NOMO-1 (cell line): ENCODE measurements around the gene GSK3A.
A peak's percentile ranks its signal among the peaks of the same experiment; 100 is the strongest.

ENCODE experiments used
- DNase-seq, 2 experiments: peaks; one replicate each; lab custom pipeline; 2025; ENCODE audit not compliant: unreplicated experiment in 2 of 2; lab: John Stamatoyannopoulos, UW

GSK3A gene

DNA sequence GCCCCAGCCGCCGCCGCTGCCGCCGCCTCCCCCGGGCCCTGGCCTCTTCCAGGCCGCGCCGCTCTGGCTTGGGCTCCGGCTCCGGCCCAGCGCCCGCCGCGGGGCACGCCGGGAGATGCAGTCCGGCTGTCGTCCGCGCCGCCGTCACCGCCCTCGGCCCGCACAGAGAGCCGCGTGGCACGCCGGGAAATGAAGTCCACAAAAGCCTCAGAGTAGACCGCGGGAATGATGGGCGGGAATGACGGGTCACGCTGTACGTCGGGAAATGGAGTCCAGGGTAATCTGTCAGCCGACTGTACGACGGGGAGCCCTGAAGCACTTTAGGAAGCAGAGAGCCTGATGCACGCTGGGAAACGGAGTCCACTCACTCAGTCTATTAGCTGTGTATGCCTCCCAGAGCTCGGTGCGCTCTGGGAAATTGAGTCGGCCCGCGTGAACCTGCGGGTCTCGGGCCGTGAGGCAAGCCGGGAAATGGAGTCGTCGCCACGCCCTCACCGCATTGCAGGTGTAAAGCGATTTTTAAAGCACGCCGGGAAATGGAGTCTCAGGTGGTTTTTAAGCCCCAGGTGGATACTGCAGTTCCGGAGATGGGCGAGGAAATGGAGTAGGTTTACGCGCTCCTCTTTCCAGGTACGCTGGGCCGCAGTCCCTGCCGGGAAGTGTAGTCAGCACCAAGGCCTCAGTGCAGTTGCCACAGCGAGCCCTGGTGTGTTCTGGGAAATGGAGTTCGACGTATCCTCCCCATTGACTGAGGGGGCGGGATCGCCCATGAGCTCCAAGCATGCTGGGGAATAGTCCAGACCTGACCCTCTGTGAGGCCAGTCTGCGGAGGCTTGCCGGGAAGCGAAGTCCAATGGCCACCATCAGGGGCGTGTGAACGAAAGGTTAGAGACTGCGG, at the start of gene GSK3A:
Gene GSK3A (minus strand): TSS at position 91 of the 898 bp plus-strand sequence. CDS start 137 bp downstream, outside the sequence.
- peak; percentile 97 to 99 for DNase-seq

GRCh38 chr19:42291435-42291810, 49.0 kb upstream of the GSK3A start:
- no peak for DNase-seq

DNA sequence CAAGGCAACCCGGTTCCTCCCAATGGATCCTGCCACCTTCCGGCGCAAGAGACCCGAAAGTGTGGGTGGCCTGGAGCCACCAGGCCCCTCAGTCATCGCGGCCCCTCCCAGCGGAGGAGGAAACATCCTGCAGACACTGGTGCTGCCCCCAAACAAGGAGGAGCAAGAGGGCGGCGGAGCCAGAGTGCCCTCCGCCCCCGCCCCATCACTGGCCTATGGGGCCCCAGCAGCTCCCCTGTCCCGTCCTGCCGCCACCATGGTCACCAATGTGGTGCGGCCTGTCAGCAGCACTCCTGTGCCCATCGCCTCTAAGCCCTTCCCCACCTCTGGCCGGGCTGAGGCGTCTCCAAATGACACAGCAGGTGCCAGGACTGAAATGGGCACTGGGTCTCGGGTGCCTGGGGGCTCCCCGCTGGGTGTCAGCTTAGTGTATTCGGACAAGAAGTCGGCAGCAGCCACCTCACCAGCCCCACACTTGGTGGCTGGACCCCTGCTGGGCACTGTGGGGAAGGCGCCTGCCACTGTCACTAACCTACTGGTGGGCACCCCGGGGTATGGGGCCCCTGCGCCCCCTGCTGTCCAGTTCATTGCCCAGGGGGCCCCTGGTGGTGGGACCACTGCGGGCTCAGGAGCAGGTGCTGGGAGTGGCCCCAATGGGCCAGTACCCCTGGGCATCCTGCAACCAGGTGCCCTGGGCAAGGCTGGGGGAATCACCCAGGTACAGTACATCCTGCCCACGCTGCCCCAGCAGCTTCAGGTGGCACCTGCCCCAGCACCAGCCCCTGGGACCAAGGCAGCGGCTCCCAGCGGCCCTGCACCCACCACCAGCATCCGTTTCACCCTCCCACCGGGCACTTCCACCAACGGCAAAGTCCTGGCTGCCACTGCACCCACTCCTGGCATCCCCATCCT, 48.4 kb upstream of the GSK3A start:
- DNase-seq = peak in 1 of 2 experiments; percentile 5

GRCh38 chr19:42290136-42290522, 47.7 kb upstream of the GSK3A start:
- DNase-seq = no peak

GRCh38 chr19:42289556-42290041, 47.2 kb upstream of the GSK3A start:
- DNase-seq = no peak

DNA sequence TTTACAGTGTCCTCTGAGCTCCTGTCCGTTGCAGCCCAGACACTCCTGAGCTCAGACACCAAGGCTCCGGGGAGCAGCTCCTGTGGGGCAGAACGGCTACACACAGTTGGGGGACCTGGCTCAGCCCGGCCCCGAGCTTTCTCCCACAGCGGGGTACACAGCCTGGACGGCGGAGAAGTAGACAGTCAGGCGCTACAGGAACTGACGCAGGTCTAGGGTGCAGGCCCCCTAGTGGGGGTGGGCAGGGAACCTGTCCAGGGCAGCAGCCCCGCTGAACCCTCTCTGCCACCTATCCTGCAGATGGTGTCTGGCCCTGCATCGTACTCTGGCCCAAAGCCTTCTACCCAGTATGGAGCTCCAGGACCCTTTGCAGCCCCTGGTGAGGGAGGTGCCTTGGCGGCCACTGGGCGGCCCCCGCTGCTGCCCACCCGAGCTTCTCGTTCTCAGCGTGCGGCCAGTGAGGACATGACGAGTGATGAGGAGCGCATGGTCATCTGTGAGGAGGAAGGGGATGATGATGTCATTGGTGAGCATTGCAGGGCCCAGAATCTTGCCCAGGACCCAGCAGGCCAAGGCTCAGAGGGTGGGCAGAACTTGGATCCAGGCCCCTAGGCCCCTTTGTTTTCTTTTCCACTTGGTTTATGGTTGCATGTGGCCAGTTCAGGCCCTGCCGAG, 46.6 kb upstream of the GSK3A start:
- no peak for DNase-seq

DNA sequence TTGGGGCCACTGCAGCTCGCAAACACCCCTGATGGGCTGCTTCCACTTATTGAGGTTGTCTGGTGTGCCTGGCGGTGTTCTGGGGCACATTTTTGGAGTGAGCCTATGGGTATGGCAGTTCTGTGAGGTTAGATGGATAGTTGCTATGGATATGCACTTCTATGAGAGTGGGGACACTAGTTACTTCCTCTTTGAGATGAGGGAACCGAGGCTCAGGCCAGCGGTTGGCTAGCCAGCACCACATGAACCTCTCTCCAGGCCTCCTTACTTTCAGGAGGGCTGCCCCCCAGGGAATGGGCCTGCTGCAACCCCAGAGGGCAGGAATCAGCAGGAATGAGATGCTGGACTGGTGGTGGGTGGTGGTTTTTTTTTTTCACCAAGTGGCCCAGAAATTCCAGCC, 46.0 kb upstream of the GSK3A start:
- peak in 1 of 2 experiments; percentile 56 for DNase-seq

DNA sequence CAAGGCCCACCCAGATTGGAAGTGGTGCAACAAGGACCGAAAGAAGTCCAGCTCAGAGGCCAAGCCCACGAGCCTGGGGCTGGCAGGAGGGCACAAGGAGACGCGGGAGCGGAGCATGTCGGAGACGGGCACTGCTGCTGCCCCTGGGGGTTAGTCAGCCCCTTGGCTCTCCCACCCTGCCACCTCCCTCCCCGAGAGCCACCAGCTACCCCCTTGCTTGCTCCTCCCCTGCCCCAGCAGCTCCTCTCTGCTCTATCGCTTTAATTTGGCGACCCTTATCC, 45.4 kb upstream of the GSK3A start:
- DNase-seq = no peak

DNA sequence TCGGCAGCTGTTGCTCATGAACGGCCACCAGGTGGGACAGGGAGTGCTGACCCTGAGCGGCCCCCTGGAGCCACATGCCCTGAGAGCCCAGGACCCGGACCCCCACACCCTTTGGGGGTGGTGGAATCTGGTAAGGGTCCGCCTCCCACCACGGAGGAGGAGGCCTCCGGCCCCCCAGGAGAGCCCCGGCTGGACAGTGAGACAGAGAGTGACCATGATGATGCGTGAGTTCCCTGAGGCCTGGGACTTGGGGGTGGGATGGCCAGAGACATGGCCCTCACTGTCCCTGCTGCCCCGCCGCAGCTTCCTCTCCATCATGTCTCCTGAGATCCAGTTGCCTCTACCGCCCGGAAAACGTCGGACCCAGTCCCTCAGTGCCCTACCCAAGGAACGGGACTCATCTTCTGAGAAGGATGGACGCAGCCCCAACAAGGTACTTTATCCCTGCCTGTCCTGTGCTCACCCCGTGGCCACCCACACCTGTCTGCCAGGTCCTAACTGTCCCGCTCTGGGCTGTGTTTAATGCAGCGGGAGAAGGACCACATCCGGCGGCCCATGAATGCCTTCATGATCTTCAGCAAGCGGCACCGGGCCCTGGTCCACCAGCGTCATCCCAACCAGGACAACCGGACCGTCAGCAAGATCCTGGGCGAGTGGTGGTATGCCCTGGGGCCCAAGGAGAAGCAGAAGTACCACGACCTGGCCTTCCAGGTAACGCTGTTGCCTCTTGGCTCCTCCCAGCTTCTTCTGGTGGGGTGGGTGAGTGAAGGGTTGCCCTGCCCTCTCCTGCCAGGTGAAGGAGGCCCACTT, 44.8 kb upstream of the GSK3A start:
- DNase-seq = no peak

DNA sequence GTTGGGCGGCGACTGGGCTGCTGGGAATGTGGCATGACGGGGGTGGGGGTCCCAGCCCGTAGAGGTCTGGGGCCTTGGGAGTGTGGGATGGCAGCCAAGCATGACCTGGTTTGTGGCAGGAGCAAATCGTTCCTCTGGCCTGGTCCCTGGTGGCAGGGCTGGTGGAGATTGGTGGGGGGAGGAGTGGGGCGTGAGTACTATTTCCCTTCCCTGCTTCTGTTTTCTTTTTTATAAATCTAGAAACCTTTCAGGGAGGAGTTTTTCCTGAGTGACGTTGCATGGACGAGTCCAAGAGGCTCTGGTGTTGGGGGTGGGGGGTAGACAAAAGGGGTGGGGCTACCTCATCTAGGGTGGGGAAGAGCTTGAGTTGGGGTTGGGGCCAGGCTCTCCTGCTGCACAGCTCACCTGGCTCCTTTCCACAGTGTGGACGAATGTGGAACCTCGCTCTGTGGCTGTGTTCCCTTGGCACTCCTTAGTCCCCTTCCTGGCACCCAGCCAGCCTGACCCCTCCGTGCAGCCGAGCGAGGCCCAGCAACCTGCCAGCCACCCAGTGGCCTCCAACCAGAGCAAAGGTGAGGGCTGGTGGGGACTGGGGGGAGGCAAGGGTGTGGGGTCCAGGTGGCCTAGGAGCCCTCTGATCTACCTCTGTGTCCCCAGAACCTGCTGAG, 44.1 kb upstream of the GSK3A start:
- peak in 1 of 2 experiments; percentile 1 for DNase-seq

DNA sequence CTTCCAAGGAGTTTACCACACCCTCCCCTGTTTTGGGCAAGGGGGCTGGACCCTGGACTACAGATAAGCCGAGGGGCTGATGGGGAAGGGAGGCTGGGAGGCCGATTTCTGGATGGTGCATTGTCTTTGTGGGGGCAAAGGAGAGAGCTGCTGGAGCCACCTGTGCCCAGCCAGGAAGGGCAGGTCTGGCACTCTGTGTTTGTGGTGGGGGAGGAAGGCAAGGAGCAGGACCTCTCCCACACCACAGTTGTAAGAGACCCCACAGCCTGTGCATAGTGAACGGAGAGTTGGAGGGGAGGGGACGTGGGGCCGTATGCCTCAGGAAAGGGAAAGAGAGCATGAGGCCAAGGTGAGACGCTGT, 43.6 kb upstream of the GSK3A start:
- no peak for DNase-seq

GRCh38 chr19:42285541-42285941, 43.1 kb upstream of the GSK3A start:
- peak; percentile 30 to 41 for DNase-seq

GRCh38 chr19:42284591-42285341, 42.4 kb upstream of the GSK3A start:
- peak in 1 of 2 experiments; percentile 26 for DNase-seq

DNA sequence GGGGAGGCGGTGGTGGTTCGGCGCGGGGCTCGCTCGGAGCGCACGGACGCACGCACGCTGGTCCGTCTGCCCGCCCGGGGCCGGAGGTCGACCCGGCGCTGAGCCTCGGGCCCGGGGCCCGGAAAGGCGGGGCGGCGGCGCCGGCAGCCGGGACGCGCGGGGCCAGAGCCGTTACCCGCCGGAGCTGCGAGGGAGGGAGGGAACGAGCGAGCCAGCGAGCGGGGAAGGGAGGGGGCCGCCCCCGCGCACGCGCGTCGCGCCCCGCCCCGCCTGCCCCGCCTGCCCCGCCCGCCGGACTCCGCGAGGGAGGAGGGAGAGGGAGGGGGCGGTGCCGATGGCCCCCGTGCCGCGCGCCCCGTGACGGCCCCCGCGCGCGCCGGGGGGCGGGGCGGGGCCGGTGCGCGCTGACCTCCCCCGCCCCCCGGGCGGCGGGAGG, 41.7 kb upstream of the GSK3A start:
- DNase-seq = peak; percentile 69 to 78

GRCh38 chr19:42283188-42284065, 41.0 kb upstream of the GSK3A start:
- DNase-seq = peak; percentile 84 to 98

- DNase-seq = no peak
Observed at GRCh38 chr19:42282819-42283187, 40.4 kb upstream of the GSK3A start.

GRCh38 chr19:42281827-42282762, 39.7 kb upstream of the GSK3A start:
- no peak for DNase-seq
